HG03159 (cell line): ENCODE results near the gene NOMO2.
"Not testable (repeated sequence)": the region's sequence is repeated elsewhere in the genome, so short reads cannot be mapped to it uniquely, and the experiment has no call there.

Experiments used
- ATAC-seq: cut with Tn5 transposase; IDR thresholded peaks from one replicate; pipeline ENCODE4 v1.9.1; 2021; ENCODE audit warnings: mild to moderate bottlenecking, moderate library complexity; ENCODE audit not compliant: unreplicated experiment

The NOMO2 gene

DNA sequence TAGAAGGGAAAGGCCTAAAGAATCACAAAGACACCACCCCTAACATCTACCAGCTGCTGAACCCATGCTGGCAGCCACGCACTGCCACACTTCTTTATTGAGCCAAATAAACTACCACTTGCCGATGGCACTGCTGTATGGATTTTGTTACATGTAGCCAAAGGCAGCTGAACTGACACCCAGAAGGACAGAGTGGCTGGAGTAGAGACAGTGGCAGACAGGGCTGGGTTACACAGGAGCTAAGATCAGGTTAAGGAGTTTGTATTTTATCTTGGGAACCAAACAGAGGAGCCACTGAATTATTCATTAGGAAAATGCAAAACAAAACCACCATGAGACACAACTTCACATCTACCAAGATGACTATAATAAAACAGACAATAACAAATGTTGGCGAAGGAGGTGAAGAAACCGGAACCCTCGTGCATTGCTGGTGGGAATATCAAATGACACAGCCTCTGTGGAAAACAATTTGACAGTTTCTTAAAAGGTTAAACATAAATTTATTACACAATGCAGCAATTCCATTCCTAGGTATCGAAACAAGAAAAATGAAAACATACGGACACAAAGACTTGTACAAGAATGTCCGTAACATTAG is 35.9 kb downstream of the NOMO2 start:
- ATAC-seq: not testable (repeated sequence)

DNA sequence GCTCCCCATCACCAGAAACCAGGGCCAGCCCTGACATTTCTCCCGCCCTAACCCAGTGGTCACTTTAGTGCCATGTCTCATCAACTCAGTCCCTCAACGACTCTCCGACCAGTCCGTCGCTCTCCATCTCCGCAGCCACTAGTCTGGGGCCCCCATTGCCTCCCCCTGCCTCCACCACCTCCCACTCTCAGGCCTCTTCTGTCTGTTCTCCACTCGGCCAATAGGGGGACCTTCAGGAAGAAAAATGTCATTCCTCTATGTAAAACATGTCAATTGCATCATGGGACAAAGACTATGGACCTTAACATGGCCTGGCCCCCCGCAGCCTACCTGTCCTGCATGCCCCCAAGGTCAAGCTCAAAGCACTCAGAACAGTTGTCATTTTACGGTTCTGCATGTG is 39.3 kb downstream of the NOMO2 start:
- not testable (repeated sequence) for ATAC-seq

DNA sequence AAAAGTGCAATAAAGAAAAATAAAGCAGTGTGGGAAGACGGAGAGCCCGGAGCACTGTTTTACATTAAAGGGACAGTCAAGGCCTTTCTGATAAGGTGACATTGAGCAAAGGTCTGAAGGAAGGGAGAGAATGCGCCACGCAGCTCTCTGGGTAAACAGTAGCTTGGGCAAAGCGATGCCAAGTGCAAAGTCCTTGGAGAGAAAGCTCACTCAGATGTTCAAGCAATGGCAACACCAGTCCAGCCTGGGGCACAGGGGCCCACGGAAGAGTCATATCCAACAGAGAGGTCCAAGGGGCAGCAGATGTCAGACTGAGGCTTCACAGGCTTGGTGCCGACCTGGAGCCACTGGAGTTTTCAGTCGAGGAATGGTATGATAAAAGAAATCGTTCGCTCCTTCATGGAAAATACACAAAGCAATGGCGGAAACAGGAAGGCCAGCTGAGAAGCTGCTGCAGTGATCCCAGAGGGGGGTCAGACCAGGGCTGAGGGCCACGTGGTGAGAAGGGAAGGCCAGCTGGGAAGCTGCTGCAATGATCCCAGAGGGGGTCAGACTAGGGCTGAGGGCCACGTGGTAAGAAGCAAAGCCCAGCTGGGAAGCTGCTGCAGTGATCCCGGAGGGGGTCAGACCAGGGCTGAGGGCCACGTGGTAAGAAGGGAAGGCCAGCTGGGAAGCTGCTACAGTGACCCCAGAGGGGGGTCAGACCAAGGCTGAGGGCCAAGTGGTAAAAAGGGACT is 40.3 kb downstream of the NOMO2 start:
- not testable (repeated sequence) for ATAC-seq

DNA sequence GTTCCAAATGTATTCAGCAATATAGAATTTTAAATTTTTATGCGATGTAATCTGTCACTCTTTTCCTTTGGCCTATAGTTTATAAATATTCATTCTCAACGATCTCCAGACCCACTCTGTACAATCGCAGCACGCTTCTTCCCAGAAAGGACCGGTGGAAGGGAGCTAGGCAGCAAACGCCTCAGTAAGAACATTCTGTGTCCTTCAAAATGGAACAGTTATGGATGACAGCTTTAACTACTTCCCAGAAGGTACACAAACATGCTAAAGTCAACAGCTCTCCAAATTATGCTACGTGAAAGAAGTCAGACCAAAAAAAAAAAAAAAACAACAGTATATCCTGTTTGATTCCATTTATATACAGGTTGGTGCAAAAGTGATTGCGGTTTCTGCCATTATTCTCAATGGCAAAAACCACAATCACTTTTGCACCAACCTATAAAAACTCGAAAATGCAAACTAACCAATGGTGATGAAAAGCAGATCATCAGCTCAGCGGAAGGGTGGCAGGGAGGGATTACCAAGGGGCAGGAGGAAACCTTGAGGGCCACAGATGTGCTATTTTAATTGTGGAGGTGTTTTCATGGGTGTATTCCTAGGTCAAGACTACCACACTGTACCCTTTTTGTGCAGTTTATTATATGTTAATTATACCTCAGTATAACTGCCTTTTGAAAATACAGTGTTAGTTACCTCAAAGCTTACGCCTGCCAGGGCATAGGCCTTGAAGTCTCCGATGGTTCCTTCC is 43.2 kb downstream of the NOMO2 start:
- not testable (repeated sequence) for ATAC-seq

DNA sequence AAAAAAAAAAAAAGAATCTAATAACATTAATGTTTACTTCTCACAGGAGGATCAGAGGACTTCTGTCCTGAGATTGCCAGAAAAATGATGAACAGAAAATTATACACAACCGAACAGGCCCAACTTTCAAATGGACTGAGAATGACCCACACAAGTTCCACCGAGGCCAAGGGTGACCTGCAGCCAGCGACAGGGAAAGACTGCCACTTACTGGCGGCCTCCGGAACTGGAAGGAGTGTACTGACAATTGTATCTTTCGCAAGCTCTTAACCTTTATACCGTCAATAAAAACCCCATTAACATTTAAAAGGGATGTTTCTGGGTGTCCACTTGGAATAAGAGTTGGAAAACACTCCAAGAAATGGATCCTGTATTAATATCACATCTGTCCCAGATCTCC is 63.5 kb downstream of the NOMO2 start:
- not testable (repeated sequence) for ATAC-seq

DNA sequence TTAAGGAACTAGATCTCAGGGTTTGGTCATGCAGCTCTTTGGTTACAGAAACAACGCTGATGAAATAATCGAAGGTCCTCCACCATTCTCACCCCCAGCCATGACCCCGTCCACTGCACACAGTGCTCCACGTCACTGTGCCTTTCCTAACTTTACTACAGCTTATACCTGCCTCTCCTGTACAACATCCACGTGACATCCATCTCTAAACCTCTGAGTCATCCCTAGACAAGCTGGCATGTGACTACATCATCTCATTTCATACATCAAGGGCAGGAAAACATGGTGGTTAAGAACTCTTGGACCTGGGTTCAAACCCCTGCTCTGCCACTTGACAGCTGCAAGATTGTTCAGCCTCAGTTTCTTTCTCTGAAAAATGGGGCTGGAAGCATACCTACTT is 64.9 kb downstream of the NOMO2 start:
- ATAC-seq: not testable (repeated sequence)

DNA sequence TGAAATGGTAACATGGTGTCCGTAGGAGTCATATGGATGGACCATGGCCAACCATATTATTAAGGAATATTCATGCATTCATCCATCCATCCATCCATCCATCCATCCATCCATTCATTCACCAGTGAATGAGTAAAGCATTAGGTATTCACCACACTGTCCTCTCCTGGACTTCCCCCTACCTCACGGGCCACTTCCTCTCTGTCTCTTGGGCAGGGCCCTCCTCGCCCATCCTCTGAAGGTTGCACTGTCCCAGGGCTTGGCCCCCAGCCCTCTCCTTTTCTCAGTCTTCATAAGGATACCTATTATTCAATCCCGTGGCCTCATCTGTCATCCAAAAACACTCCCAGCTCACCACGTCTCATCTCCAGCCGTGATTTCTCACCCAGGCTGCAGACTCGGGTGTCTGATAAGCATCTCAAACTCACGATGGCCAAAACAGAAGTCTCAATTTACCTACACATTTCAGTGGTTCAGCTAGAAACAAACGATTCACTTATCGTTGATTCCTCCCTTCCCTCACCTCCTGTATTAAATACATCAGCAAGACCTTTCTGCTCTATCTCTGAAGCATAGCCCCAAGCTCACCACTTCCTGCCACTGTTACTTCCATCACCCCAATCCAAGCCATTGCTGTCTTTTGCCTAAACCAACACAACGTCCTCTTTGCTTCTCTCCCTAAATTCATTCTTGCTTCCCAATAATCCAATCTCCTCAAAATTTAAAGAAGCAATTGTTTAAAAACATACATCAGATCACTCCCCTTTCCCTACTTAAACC is 69.6 kb downstream of the NOMO2 start:
- ATAC-seq: not testable (repeated sequence)

DNA sequence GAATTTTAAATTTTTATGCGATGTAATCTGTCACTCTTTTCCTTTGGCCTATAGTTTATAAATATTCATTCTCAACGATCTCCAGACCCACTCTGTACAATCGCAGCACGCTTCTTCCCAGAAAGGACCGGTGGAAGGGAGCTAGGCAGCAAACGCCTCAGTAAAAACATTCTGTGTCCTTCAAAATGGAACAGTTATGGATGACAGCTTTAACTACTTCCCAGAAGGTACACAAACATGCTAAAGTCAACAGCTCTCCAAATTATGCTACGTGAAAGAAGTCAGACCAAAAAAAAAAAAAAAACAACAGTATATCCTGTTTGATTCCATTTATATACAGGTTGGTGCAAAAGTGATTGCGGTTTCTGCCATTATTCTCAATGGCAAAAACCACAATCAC is 125.9 kb downstream of the NOMO2 start:
- not testable (repeated sequence) for ATAC-seq

DNA sequence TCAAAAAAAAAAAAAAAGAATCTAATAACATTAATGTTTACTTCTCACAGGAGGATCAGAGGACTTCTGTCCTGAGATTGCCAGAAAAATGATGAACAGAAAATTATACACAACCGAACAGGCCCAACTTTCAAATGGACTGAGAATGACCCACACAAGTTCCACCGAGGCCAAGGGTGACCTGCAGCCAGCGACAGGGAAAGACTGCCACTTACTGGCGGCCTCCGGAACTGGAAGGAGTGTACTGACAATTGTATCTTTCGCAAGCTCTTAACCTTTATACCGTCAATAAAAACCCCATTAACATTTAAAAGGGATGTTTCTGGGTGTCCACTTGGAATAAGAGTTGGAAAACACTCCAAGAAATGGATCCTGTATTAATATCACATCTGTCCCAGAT is 146.1 kb downstream of the NOMO2 start:
- ATAC-seq: not testable (repeated sequence)

DNA sequence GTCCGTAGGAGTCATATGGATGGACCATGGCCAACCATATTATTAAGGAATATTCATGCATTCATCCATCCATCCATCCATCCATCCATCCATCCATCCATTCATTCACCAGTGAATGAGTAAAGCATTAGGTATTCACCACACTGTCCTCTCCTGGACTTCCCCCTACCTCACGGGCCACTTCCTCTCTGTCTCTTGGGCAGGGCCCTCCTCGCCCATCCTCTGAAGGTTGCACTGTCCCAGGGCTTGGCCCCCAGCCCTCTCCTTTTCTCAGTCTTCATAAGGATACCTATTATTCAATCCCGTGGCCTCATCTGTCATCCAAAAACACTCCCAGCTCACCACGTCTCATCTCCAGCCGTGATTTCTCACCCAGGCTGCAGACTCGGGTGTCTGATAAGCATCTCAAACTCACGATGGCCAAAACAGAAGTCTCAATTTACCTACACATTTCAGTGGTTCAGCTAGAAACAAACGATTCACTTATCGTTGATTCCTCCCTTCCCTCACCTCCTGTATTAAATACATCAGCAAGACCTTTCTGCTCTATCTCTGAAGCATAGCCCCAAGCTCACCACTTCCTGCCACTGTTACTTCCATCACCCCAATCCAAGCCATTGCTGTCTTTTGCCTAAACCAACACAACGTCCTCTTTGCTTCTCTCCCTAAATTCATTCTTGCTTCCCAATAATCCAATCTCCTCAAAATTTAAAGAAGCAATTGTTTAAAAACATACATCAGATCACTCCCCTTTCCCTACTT is 152.2 kb downstream of the NOMO2 start:
- ATAC-seq: not testable (repeated sequence)

DNA sequence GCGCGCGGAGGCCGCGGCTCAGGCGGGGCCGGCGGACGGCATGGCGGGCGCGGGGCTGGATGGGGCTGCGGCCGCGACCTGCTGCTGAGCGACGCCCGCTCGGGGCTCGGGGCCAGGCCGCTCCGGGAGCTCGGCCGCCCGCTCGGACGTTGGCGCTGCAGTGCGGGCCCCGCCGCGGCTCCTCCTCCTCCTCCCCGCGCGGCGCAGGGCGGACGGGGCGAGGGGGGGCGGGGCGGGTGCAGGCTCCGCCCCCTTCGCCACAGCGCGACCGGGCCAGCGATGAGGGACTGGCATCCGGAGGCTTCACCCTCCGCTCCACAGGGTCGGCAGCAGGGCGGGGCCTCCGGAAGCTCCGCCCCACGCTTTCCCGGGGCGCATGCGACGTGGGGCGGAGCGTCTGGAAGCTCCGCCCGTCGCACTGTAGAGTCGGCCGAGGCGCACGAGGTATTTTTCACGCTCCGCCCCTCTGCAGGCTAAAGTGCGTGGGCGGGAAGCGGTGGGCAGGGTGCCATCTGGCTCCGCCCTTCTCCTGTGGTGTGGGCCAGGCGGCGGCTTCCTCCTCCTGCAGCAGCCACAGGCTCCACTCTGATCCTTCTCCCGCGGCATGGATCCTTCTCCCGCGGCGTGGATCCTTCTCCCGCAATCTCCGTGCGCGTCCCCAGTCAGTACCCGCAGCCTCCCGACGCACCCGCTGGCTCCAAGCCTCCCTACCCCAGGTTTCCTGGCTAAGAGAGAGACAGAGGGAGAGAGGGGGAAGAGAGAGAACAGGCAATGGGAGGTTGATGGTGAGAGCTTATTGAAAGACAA is 159.8 kb downstream of the NOMO2 start:
- not testable (repeated sequence) for ATAC-seq

DNA sequence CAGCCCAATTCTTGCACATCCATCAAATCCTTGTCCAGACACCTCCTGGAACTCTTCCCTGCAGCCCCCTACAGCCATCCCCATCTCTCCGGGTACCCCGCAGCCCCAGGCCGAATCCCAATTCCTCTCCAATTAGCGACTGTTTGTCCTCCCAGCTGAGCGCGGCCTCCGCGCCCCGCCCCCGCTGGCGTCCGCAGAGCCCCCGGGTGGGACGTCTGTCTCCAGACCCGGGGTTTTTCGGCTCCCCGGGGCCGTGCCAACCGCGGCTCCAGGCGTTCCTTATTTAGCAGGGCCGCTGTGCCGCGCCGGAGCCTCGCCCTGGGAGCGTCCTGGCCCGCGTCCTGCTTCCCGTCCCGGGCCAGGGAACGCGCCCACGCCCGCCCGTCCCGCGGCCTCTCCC is 160.7 kb downstream of the NOMO2 start:
- not testable (repeated sequence) for ATAC-seq

DNA sequence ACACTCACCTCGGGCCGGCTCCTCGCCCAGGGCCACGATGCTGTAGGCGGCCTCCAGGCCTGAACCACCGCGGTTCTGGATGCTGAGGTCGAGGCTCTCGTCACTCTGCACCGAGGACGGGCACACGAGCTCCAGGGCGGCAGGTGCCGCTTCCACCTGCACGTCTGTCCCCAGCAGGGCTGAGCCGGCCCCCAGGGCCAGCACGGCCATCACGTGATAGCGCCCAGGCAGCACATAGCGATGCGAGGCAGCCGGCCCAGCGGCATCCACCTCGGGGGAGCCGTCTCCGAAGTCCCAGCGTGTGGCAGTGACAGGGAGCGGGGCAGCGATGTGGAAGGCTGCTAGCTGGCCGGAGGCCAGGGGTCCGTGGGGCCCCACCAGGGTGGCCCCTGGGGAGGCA is 167.5 kb downstream of the NOMO2 start:
- ATAC-seq: not testable (repeated sequence)

DNA sequence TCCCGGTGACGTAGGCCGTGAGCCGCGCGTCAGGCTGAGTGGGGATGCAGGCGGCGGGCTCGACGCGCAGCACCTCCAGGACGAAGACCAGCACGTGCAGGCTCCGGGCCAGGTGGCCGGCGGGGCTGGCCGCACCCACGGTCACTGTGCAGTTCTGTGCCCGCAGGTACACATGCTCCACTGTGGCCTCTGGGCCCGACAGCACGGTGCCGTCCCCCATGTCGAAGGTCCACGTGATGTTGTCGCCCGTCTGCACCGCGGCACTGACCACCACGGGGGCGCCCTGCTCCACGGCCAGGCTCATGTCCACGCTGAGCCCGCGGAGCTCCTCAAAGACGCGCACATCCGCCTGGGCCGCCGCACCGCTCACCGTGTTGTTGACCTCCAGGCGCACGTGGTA is 174.1 kb downstream of the NOMO2 start:
- not testable (repeated sequence) for ATAC-seq

DNA sequence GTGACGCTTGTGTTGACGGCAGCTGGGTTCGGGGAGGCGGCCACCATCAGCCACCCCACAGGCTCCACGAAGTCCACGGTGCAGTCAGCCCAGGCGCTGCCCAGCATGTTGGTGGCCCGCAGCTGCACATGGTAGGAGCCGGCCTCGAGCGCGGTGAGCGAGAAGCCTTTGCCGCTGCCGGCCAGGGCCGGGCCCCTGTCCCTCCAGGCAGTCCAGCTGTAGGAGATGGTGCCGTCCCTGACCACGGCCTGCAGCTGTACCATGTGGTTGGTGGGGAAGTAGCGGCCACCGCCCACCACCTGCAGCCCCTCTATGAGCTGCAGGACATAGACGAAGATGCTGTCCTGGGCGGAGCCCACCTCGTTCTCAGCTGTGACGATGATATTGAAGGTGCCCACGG is 175.4 kb downstream of the NOMO2 start:
- not testable (repeated sequence) for ATAC-seq

DNA sequence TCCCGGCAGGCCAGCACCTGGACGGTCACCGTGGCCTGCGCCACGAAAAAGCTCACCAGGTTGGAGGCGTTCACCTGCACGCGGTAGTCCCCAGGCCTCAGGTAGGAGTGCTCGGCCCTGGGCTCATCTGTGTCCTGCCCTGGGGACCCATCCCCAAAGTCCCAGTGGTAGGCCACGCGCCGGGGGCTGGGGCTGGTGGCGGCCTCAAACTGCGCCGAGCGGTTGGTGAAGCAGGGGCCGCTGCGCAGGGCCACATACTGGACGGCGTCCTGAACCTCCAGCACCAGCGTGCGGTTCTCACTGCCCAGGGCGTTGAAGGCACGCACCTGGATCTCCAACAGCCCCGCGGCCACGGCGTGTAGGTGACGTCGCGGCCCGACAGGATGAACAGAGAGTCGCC is 176.6 kb downstream of the NOMO2 start:
- ATAC-seq: not testable (repeated sequence)

DNA sequence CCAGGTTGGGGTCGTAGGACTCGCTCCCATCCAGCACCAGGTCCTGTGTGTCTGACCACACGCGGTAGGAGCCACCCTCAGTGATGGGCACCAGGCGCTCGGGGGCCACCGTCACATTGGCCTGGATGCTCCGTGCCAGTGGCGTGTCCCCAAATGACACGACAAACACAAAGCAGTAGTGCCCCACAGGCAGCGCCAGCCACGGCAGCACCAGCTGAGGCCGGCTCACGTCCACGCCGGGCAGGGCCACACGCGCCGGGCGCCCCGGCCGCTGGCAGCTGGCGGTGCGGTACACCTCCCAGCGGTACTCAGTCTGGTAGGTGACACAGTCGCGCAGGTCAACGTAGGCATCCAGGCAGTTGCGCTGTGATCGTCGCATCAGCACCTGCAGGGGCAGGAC is 177.0 kb downstream of the NOMO2 start:
- ATAC-seq: not testable (repeated sequence)

DNA sequence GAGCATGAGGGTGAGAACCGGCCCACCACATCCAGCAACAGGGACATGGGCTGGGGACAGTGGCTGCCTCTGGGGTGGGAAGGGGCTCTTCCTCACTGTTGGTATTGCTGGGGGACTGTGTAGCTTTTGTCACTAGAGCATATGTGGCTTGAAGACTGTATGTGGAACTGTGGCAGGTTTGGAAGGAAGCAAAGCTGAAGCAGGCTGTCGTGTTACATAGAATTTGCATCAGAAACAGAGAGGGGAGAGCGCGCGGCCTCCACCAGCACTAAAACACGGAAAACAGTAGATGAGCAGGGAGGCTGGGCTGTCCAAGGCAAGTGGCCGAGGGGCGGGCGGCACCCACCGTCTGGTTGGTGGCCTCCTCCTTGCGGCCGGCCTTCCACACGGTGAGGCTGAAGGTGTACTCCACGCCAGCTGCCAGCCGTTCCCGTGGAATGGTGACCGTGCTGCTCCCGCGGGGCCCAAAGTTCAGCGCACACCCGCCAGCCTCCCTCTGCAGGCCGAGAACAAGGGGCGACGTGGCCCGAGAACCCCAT is 177.7 kb downstream of the NOMO2 start:
- not testable (repeated sequence) for ATAC-seq

DNA sequence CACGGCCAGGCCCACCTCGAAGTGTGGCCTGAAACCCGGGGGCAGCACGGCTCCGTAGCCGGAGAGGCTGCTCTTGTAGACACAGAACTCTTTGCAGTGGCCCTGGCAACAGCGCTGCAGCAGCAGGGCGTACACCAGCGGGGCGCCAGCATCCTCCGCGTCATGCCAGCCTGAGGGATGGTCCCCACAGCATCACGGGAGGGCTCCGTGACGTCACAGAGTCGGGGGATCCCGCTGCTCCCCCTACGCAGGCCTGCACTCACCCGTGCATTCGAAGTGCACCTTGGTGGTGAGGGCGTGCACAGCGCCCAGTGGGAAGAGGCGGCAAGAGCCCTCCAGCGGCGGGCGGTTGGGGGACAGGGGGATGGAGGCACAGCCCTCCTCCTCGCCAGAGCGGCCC is 179.2 kb downstream of the NOMO2 start:
- ATAC-seq: not testable (repeated sequence)
